SJCRH30 (cell line): Measurements from ENCODE around the gene MAPK9. TPM values are rescaled to one million over a fixed set of nuclear protein-coding genes. Genes with fewer than 3 reads are reported as not detected.
A peak's percentile ranks its signal among the peaks of the same experiment; 100 is the strongest.

Source experiments
- DNase-seq, 2 experiments: peaks; one replicate each; pipeline ENCODE4 v3.0.0-alpha.2; 2015 to 2020
- H3K27ac ChIP-seq: fragments of 250-450 bp; sonication (Bioruptor Pico); 2 replicates; pipeline ENCODE4 v1.5.1; 2020; ENCODE audit warnings: mild to moderate bottlenecking, moderate library complexity
- H3K27me3 ChIP-seq: fragments of 250-450 bp; sonication (Bioruptor Pico); 2 replicates; pipeline ENCODE4 v1.5.1; 2020; ENCODE audit warnings: mild to moderate bottlenecking, moderate library complexity
- H3K36me3 ChIP-seq: fragments of 250-450 bp; sonication (Bioruptor Pico); 2 replicates; pipeline ENCODE4 v1.5.1; 2020; ENCODE audit warnings: mild to moderate bottlenecking, moderate library complexity
- H3K4me1 ChIP-seq: fragments of 250-450 bp; sonication (Bioruptor Pico); 2 replicates; pipeline ENCODE4 v1.5.1; 2020; ENCODE audit warnings: mild to moderate bottlenecking, moderate library complexity
- H3K4me3 ChIP-seq: fragments of 250-450 bp; sonication (Bioruptor Pico); 2 replicates; pipeline ENCODE4 v1.5.1; 2020; ENCODE audit warnings: mild to moderate bottlenecking, moderate library complexity
- H3K9me3 ChIP-seq: fragments of 250-450 bp; sonication (Bioruptor Pico); replicated peaks from 2 replicates; pipeline ENCODE4 v1.5.1; 2020; ENCODE audit warnings: mild to moderate bottlenecking, moderate library complexity
- total RNA-seq: library from RNA; depleted of rRNA; stranded (reverse); fragments of >200 nt; shearing (Covaris generic); gene quantifications from 2 replicates; pipeline ENCODE4 v1.2.3, GENCODE V29; 2014

Gene MAPK9
- total RNA-seq, 1 experiment from 2014 or later, result 46.6 TPM

- Histone ChIP-seq H3K9me3 (peaks cover 7% of the 10 kb centered on the region), H3K27me3 (no peaks in the 10 kb centered on the region), H3K36me3 (peaks cover 12% of the 10 kb centered on the region), H3K4me1 (peaks cover 2% of the 10 kb centered on the region; the same call in 1 of the 2 replicates), H3K4me3 (peak overlapping the region; percentile 94), H3K27ac (no peak overlapping the region; the same call in 1 of the 2 replicates)
- DNase-seq, result peak; percentile 26 to 43
Observed at GRCh38 chr5:180291234-180291940, 496 bp downstream of the MAPK9 start.

DNA sequence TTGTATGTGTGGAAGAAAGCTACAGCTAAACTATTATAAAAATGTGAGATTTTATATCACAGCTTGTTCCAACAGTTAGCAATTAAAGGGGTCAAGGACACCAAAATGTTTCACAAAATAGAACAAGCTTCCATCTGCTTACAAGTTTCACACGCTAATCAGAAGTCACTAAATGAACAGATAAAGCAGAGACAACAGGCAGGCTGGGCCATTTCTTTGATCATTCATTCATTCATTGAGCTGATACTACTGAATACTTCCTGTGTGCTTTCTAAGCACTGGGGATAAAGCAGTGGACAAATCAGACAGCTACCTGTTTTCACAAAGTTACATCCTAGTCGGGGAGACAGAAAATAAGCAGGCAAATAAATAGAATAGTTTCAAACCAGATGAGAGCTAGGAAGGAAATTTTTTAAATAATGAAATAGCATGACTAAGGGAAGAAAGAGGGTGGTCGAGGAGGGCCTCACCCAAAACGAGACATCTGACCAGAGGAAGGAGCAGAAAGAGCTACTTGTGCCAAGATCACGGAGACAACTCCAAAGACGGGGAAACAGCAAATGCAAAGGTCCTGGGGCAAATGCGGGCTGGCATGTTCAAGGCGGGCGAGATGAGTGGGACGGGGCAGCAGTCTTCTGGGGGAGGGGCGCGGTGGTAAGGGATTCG is 1.2 kb downstream of the MAPK9 start:
- peaks cover 13% of the 10 kb centered on the region for H3K36me3 ChIP-seq
- no peak overlapping the region for H3K27ac ChIP-seq
- H3K4me1 ChIP-seq, result peaks cover 2% of the 10 kb centered on the region; the same call in 1 of the 2 replicates
- H3K4me3 ChIP-seq, result peak overlapping the region; percentile 94
- no peaks in the 10 kb centered on the region for H3K27me3 ChIP-seq
- peaks cover 7% of the 10 kb centered on the region for H3K9me3 ChIP-seq
- DNase-seq, result no peak

GRCh38 chr5:180289966-180290365 is 1.9 kb downstream of the MAPK9 start:
- no peak overlapping the region for H3K27ac ChIP-seq
- peaks cover 20% of the 10 kb centered on the region for H3K36me3 ChIP-seq
- H3K4me1 ChIP-seq, result peaks cover 2% of the 10 kb centered on the region; the same call in 1 of the 2 replicates
- H3K4me3 ChIP-seq, result no peak overlapping the region
- H3K9me3 ChIP-seq, result peaks cover 7% of the 10 kb centered on the region
- H3K27me3 ChIP-seq, result no peaks in the 10 kb centered on the region
- no peak for DNase-seq

DNA sequence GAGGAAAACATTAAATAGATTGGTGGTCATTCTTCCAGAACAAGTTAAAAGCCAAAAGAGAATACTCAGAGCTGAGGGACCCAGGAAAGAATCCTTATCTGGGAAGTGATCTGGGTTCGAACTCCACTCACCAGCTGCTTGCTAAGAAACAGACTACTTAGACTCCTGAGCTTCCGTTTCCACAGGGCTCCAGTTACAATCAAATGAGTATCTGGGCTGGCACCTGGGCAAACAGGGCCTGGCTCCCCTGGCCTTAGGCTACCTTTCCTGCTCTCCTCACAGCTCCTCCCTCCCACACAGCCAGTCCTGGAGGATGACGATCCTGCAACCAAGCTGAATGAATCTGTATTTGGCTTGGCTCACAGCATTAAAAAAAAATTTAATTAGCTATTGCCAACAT is 2.5 kb downstream of the MAPK9 start:
- Histone ChIP-seq H3K27ac (no peak overlapping the region), H3K36me3 (peaks cover 25% of the 10 kb centered on the region), H3K9me3 (peaks cover 7% of the 10 kb centered on the region), H3K27me3 (no peaks in the 10 kb centered on the region), H3K4me3 (no peak overlapping the region), H3K4me1 (peaks cover 2% of the 10 kb centered on the region; the same call in 1 of the 2 replicates)
- no peak for DNase-seq

DNA sequence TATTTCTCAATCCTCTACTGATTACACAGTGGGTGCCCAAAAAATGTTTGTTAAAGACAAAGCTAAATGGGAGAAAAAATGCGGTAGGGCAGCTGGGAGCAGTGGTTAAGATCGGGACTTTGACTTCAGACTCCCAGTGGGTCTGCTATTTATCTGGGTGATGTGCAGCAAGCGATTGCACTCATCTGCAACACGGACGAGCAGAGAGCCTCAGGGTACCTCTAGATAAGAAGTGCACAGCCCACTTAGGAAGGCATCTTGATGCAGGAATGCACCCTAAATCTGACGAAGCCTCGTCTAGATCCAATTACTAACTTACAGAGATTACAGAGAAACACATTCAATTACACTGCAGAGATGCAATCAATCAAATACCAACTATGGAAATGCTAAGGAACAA is 4.0 kb downstream of the MAPK9 start:
- H3K27ac ChIP-seq, result no peak overlapping the region
- no peak for DNase-seq
- H3K27me3 ChIP-seq, result no peaks in the 10 kb centered on the region
- H3K9me3 ChIP-seq, result peaks cover 7% of the 10 kb centered on the region
- H3K36me3 ChIP-seq, result peaks cover 33% of the 10 kb centered on the region
- H3K4me1 ChIP-seq, result no peaks in the 10 kb centered on the region
- no peak overlapping the region for H3K4me3 ChIP-seq

DNA sequence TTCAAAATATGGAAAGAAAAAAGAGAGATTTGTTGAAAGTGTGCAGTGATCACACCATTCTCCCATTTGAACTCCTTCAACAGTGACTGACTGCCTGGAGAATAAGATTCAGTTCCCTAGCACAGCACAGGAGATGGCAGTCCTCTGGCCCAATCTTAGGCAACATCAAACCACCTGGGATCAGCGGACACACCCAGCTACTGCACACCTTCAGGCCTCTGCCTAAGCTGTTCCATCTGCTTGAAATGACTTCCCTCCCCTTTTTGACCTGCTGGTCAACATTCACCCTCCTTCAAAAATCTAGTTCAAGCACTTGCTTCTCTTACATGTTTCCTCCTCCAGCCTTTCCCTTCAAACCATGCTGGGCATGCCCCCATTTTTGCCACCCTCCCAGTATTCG is 4.5 kb downstream of the MAPK9 start:
- no peaks in the 10 kb centered on the region for H3K4me1 ChIP-seq
- no peak for DNase-seq
- H3K36me3 ChIP-seq, result peaks cover 38% of the 10 kb centered on the region
- no peaks in the 10 kb centered on the region for H3K27me3 ChIP-seq
- H3K27ac ChIP-seq, result no peak overlapping the region
- peaks cover 7% of the 10 kb centered on the region for H3K9me3 ChIP-seq
- no peak overlapping the region for H3K4me3 ChIP-seq

DNA sequence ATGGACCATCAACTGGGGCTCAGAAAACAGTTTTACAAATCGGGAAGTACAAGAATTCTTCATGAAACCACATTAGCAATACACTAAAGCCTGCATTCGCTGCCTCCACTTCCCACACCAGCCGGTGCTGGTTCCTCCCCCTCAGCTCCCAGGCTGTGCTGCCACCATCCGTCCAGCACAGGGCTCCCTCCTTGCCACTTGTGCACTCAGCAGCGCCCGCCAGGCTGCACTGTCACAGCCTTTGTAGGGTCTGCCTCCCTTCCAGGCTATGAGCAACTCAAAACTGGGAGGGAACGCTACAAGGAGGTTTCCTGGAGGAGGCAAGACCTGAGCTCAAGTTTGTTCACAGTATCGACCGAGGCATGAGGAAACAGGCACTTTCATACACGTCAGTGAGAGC is 7.7 kb downstream of the MAPK9 start:
- Histone ChIP-seq H3K4me1 (no peaks in the 10 kb centered on the region), H3K9me3 (peaks cover 7% of the 10 kb centered on the region), H3K27me3 (no peaks in the 10 kb centered on the region), H3K36me3 (peaks cover 69% of the 10 kb centered on the region), H3K27ac (no peak overlapping the region), H3K4me3 (no peak overlapping the region)
- no peak for DNase-seq

DNA sequence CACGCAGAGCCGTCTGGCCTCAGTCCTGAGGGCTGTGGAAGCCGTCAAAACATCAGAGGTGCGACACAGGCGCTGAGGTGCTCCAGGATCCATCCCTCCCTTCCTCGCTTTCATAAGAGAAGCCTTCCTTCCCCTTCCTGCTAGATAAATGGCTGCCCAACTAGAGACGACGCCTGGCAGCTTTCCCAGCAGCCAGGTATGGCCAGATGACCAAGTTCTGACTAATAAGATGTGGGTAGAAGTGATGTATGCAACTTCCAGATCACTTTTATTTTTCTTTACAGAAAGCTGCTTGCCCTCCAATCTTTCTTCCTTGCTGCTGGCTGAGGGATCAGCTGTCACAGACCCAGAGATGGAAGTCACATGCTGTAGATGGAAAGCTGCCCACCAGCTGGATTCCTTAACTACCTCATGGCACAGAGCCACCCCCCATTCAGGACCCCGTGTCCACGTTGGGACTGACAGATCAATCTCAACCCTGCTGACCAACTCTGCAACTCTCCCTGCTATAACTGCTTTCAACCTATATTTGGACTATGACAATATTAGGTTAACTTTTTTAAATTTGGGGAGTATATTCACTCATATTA is 8.8 kb downstream of the MAPK9 start:
- H3K27ac ChIP-seq, result no peak overlapping the region
- H3K36me3 ChIP-seq, result peaks cover 79% of the 10 kb centered on the region
- H3K27me3 ChIP-seq, result no peaks in the 10 kb centered on the region
- DNase-seq, result no peak
- peaks cover 5% of the 10 kb centered on the region for H3K9me3 ChIP-seq
- H3K4me3 ChIP-seq, result no peak overlapping the region
- no peaks in the 10 kb centered on the region for H3K4me1 ChIP-seq

DNA sequence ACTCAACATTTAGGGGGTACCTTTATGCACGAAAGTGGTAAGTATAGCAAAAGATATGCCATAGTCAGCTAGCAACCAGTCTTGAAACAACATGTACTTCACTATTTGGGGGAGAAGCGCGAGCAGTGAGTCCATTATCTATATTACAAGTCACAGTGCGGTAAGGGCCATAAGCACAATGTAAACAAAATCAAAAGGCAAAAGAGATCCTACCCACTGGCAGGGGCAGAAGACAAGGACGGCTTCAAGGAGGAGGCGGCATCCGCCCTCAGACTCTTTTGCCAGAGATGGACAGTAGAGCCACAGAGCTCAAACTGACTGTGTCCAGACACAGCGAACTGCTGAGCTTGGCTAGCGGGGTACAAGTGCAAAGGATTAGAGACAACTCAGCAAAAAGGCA is 9.6 kb downstream of the MAPK9 start:
- Histone ChIP-seq H3K27me3 (no peaks in the 10 kb centered on the region), H3K36me3 (peaks cover 84% of the 10 kb centered on the region), H3K4me1 (no peaks in the 10 kb centered on the region), H3K4me3 (no peak overlapping the region), H3K9me3 (peaks cover 9% of the 10 kb centered on the region; the same call in 1 of the 2 replicates), H3K27ac (no peak overlapping the region)
- no peak for DNase-seq

DNA sequence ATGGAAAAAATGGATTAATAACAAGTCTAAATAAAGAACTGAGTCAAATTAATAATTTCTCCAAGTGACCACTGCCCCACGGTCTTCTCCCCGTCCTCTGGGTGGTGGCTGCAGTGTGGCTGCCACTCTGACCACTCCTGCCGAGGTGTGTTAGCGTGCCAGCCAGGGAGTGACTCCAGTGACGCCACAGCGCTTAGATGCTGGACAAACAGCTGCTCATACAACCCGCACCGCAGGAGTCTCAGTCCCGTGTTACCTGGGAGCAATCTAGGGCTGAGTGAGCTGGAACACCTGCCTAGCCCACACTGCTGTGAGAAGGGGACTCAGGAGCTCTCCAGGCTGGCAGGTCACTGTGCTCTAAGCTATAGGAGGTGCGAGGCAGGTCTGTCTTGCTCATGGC is 10.2 kb downstream of the MAPK9 start:
- Histone ChIP-seq H3K36me3 (peaks cover 84% of the 10 kb centered on the region), H3K27ac (no peak overlapping the region), H3K4me1 (no peaks in the 10 kb centered on the region), H3K4me3 (no peak overlapping the region), H3K27me3 (no peaks in the 10 kb centered on the region), H3K9me3 (peaks cover 6% of the 10 kb centered on the region; the same call in 1 of the 2 replicates)
- no peak for DNase-seq

DNA sequence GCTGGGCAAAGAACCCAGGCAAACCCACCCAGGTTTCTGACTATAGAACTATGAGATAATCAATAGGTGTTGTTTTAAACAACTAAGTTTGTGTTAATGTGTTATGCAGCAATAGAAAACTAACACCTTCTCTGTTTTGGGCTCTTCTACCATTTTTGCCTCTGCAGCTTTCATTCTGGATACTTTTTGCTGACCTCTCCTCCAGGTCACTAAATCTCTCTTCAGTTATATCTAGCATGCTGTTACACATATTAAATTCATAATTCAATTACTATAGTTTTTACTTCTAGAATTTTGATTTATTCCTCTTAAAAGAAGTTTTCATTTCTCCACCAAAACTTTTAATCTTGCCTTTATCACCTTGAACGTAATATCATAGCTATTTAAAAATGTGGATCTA is 17.2 kb downstream of the MAPK9 start:
- H3K36me3 ChIP-seq, result peaks cover 79% of the 10 kb centered on the region
- H3K27ac ChIP-seq, result no peak overlapping the region
- H3K9me3 ChIP-seq, result peaks cover 40% of the 10 kb centered on the region
- H3K4me3 ChIP-seq, result no peak overlapping the region
- DNase-seq, result no peak
- no peaks in the 10 kb centered on the region for H3K27me3 ChIP-seq
- H3K4me1 ChIP-seq, result no peaks in the 10 kb centered on the region

- Histone ChIP-seq H3K4me3 (no peak overlapping the region), H3K4me1 (no peaks in the 10 kb centered on the region), H3K27ac (no peak overlapping the region), H3K27me3 (no peaks in the 10 kb centered on the region), H3K9me3 (peaks cover 41% of the 10 kb centered on the region), H3K36me3 (peaks cover 73% of the 10 kb centered on the region)
- DNase-seq, result no peak
Observed at GRCh38 chr5:180271221-180271620, 20.7 kb downstream of the MAPK9 start.

GRCh38 chr5:180259260-180259611 is 32.6 kb downstream of the MAPK9 start:
- no peak for DNase-seq
- Histone ChIP-seq H3K27ac (no peak overlapping the region), H3K27me3 (no peaks in the 10 kb centered on the region), H3K9me3 (peaks cover 43% of the 10 kb centered on the region), H3K4me3 (no peak overlapping the region), H3K4me1 (no peaks in the 10 kb centered on the region), H3K36me3 (peaks cover 71% of the 10 kb centered on the region)

DNA sequence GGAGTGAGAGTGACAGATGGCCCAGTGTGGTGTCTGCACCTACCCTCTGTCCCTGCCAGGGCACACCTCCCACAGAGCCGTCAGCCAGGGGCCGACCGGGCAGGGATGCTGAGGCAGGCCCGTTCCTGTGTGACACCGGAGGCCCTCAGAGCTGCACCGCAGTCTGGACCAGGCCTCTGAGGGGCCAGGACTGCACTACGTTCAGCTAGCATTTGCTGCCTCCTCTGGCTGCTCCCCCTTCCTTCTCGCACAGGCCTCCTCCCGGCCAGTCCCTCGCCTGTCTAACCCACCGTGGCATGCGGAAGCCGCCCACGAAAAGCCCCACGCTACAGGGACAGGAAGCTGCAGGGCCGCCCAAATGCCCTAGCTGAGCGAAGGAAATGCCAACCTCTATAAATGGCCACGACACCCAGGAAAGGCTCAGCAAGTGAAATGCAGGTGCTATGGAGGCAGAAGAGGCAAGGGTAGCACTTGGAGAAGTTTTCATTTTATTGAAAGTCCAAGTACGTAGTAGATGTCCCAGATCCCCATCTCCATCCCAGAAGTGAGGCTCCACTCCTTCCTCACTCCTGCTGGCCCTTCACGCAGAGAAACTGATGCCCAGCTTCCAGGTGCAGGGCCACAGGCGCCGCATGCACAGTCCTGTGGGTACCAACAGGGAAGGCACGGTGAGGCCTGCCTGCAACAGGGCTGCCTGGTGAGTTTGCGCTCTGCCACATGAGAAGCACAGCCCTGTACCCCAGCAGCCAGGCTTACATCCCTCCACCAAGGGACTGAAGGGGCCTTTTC is 38.7 kb downstream of the MAPK9 start:
- Histone ChIP-seq H3K27me3 (no peaks in the 10 kb centered on the region), H3K4me3 (no peak overlapping the region), H3K4me1 (no peaks in the 10 kb centered on the region), H3K36me3 (peaks cover 44% of the 10 kb centered on the region), H3K9me3 (peaks cover 34% of the 10 kb centered on the region), H3K27ac (no peak overlapping the region)
- DNase-seq, result peak in 1 of 2 experiments; percentile 11

GRCh38 chr5:180251887-180252286 is 40.0 kb downstream of the MAPK9 start:
- Histone ChIP-seq H3K4me3 (no peak overlapping the region), H3K4me1 (no peaks in the 10 kb centered on the region), H3K27ac (no peak overlapping the region), H3K9me3 (peaks cover 25% of the 10 kb centered on the region), H3K27me3 (no peaks in the 10 kb centered on the region), H3K36me3 (peaks cover 46% of the 10 kb centered on the region)
- no peak for DNase-seq
